HG03565 (cell line): Measurements from ENCODE around the gene KDM2B.
A peak's percentile ranks its signal among the peaks of the same experiment; 100 is the strongest.

Experiments
- ATAC-seq: cut with Tn5 transposase; IDR thresholded peaks from one replicate; pipeline ENCODE4 v1.9.1; 2021; ENCODE audit warnings: mild to moderate bottlenecking, moderate library complexity; ENCODE audit not compliant: unreplicated experiment

KDM2B gene

DNA sequence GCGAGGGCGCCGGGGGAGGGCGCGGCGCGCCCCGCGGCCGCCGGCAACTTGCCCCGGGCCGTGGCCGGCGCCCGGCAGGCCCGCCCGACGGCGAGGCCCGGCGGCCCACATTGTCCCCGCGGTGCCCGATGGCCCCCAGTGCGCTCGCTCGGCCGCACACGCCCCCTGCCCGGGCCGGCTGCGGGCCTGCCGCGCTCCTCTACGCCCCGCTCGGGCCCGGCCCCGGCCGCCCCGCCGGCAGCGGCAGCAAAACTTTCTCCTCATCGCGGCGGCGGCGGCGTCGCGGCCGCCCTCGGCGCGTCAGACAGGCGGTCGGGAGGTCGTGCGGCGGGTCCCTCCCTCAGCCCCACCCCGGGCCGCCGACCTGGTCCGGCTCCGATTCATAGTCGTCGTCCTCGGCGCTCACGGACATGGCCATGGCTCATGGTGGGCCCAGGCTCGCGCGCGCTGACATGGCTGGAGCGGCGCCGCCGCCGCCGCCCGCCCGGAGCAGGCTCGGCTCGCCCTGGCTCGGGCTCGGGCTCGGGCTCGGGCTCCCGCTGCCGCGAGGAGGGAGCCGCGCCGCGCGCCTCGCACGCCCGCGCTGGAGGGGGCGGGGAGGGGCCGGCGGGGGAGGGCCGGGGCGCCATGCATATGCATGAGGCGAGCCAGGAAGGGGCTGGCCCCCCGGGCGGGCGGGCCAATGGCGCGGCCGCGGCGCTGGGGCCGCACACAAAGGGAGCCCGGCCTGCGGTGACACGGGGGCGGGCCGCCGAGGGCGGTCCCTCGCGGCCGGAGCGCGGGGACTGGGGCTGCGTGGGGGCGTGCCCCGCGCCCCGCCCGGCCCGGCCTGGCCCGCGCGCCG is 113.8 kb downstream of the KDM2B start:
- peak; percentile 81 for ATAC-seq

DNA sequence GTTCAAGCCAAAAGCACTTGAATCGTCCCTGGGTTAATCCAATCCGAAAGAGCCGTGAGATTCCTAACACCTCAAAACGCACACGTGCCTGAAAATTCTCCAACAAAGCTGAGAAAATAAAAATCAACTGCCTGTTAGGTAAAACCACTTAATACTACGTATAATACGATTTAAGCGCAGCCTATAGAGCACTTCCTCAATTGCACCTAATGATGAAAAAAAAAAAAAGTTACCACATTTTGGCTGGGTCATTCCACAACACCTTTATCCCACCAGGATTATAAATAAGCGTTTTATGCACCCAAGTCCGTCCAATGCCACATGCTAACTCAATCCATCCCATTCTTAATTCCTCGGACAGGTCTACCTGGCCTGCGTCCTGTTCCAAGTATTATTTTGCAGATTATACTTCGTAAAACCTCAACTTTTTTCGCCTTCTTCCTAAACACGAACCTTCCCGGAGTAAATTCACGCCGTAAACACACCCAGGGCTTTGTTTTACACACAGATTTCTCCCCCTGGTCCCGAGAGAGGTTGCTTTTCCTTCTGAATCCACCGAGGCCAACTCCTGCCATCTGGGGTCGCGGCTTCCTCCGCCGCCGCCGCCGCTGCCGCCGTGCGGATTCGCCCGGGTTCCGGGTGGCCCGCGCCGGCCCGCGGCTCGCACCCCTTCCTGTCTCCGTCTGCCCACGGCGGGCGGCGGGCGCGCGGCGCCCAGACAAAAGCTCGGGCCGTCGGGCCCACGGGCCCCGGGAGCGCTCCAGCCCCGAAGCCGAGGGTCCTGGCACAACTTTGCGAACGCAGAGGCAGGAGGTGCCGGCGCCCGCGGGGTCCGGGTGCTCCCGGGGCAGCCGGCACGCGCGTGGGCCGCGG is 114.7 kb downstream of the KDM2B start:
- ATAC-seq, result peak; percentile 3

DNA sequence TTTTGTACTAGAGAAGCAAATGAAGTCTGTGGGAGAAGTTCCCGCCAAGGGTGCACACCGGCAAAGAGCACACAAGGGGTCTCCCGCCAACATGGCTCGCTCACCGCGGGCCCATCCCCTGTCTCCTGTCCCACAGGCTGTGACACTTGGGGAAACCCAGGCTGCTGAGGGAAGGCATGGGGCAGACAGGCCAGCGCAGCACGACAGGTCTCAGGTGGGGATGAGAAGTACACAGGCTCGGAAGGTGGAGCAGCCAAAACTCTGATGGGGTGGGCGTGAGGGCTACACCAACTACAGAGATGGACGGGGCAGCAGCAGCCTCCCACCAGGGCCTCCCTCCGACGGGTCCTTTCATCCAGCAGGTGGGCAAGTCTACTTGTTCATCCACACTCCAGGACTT is 116.5 kb downstream of the KDM2B start:
- no peak for ATAC-seq

DNA sequence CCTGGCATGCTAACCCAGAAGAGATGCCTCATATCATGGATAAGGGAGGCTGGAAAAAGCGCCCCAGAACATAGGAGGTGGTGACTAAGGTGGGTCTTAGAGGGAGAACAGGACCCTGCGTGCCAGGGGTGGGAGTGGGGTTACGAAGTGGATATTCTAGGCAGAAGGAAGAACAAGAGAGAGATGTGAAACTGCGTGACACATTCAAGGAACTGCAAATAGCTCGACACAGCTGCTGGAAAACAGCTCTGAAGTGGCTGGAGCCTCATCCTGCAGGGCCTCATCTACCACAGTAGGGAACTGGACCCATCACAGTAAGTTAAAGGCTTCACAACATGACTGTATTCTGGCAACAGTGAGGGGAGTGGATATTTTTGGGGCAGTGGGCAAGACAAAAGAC is 119.8 kb downstream of the KDM2B start:
- no peak for ATAC-seq

DNA sequence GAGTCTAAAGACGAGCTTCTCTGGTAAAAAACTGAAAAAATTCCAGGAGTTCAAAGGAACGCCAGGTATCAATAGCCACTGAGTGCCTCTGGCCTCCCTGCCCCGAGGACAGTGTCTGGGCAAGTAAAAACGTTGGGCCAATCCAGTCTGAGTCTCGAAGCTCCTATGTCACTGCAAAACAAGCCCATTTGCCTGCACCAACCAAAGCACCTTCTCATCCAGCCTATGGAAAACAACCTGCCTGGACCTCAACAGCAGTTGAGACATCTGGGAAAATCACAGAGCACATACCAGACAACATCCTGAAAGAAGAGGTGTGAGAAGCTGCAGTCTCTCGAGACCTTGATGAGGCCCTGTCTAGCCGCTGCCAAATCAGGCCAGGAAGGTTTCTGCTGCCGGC is 124.3 kb downstream of the KDM2B start:
- ATAC-seq, result no peak

DNA sequence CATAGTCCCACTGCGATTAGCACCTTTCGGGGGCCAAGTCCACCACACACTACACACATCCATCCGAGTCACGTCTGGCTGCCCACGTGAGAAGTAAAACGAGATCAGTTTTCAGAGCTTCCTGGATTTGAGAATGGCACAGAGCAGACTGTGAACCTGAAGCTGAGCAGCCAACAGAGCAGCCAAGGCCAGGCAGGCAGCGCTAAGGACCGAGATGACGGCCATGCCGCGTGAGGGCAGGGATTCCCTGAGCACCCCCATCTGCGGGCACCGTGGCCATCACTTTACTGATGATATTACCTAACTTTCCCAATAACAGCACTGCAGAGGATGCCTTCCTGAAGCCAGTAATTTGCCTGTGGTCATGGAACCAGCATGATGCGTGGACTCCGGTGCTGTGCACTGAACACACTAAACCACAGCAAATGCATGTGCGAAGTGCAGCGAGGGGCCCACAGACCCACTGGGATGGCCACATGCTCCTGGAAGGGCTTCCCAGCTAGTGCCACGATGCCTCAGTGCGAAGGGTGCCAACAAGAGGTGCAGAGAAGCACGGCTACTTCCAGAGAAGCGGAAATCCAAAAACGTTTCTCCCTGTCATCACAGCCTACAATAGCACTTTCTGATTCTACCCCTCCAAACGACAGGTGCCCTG is 124.9 kb downstream of the KDM2B start:
- no peak for ATAC-seq

DNA sequence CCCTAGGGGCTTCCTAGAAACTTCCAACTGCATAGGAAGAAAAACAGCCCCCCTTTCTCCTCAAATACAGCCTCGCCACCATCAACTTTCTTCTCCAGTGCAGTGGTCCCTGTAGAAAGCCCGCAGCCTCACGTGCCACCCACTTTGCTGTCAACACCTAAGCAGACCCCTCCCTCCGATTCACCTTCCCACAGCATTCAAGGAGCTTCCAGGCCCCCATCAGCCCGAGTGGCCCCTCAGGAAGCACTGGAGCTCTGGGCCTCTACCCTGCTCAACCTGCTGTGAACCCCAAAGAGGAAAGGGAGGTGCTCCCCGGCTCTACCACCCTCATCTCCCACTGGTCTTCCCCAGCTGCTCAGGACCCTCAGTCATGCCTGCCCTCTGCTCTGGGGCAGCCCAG is 125.9 kb downstream of the KDM2B start:
- no peak for ATAC-seq

DNA sequence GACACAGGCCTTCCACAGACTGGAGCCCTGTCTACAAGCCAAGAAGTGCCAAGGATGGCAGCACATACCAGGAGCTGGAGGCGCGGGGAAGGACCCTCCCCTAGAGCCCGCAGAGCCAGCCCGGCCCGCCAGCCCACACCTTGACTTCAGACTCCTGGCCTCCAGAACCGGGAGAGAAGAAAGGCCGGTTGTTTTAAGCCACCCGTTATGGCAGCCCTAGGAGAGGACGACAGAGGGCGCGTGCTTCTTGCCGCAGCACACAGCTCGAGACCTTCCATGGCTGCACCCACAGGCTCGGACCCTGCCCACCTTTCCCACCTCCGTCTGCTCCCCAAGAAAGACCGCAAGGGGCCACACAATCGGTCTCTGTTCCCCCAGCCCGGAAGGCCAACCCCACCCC is 127.2 kb downstream of the KDM2B start:
- no peak for ATAC-seq

DNA sequence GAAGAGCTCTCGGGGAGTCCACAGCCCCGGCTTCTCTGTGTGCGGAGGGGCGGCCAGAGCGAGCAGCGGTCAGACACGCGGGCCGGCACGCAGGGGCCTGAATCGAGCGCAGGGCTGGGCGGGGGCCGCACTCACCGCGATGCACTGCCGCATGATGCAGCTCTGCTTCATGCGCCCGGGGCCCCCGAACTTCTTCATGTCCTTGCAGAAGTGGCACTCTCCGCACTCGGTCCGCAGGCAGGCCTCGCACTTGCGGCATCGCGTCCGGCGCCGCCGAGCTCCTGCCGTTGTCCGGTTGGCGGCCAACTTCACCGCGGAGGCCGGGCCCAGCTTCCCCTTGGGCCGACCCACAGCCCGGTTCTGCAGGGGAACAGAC is 127.8 kb downstream of the KDM2B start:
- ATAC-seq, result no peak

DNA sequence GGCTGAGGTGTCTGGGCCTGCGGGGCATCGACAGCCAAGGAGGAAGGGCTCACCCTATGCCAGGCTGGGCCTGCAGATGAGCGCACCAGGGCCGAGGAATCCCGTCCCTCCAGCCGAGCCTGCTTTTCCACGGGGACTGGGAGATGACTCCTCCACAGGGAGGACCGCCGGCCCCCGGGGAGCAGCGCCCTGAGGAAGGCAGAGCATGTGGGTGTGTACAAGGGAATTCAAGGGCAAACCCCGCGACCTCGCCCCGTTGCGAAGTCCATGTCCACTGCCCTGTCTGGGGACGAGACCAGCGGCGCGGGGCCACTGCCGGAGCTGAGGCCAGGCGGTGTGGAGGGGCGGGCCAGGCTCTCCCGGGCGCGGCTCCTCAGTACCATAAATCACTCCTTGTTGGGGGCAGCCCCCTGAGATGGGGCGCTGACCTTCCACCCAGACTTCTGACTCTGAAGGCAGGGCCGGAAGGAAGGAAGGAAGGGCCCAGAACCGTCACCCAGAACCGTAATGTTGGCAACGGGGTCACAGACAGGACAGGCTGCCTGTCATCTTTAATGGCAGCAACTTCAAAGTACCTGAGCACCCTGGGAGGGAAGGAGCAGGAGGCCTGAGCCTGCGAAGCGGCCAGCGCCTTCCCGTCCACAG is 128.4 kb downstream of the KDM2B start:
- no peak for ATAC-seq

DNA sequence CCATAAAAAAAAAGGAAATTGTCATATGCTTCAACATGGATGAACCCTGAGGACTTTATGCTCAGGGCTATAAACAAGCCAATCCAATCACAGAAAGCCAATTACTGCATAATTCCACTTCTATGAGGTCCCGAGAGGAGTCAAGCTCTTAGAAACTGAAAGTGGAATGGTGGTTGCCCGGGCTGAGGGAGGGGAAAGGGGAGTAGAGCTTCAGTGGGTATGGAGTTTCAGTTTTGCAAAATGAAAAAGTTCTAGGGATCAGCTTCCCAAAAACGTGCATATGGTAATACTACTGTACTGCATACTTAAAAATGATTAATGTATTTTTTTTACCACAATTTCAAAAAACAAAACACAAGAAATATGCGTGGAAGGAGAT is 128.9 kb downstream of the KDM2B start:
- ATAC-seq, result no peak

DNA sequence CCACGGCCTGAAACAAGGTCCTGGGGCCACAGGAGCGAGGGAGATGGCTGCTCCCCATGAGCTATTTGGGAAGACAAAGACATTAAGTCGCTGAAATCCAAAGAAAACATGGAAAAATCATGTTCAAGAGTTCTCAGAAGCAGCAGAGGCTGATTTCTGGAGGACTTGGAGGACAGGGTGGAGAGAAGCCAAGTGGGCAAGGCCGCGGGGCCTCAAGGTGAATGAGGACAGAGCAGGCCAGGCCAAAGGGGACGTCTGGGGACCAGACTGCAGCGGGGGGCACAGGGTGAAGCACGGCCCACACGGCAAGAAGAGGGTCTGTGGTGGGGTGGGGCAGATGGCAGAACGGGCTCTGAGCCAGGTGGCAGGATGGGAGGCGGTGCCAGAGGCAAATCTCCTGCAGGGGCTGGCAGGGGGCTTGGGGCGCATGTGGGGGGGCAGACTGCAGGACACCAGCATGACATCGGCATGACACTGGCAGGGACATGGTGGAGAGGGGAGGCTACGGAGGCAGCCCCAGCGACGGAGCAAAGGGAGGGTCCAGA is 132.0 kb downstream of the KDM2B start:
- ATAC-seq, result no peak

DNA sequence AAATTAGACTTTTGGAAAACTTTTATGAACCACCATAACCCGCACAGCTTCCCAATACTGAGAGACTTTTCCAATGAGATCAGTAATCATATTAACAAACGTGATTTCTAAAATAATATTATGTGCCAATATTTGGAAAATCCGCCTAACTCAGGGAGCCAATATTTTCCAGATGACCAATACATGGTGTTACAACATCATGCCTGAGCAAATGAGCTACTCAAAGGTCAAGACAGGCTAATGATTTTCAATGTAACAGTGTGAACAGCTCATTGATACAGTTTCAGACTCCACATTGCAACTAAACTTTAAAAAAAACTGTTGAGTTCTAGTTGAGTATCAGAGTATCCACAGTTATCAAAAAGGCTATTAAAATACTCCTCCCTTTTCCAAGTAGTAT is 134.1 kb downstream of the KDM2B start:
- no peak for ATAC-seq

DNA sequence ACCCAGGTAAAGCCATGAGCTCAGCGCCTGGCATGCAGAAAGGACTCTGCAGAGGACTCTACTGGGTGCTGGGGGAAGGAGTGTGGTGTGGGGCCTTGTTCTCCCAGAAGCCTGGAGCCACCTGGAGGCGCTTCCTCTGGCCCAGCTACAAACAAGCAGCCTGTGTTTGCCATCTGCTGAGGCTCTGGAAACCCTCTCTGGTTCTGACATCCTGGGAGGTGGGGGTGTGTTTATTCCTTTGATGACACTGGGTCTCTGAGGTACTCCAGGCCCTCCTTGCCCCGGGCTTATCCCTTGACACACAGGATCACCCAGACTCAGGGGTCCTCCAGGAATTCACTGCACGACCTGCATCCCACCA is 136.0 kb downstream of the KDM2B start:
- no peak for ATAC-seq

DNA sequence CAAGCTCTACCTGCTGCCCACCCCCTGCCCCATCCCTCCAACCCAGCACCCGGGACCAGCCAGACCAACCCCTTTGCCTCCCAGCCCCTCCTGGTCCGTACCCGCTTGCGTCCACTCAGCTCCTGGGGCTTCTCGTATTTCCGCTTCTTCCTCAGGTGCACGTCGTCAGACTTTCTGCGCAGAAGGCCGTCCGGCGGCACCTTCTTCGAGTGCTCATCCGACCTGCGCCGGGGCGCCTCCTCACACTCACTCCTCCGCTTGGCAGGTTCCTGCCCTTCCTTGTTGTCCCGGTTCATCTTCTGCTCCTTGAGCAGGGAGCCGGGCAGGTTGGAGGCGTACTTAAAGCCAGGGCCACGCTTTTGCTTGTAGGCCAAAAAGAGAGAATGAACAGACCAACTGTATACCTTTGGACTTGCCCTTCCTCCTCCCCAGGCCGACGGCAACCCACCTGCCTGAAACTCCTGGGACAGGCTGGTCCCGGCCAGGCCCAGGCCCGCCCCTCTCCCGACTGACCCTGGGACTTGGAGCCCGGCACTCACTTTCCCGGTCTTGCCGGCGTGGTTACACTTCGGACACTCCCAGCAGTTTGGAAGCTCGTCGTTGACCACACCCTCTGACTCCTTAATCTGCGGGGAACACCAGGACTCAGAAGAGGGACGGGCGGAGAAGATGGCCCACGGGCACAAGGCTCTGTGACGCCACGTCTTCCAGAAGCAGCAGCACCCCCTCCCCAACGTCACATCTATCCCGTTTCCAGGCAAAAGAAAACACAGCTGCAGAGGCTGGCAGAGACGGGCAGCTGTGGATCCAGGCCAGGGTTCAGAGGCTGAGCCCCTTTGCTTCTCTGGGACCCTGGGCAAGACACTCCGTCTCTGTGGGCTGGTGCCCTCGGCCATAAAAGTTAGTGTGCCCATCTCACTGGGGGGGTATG is 136.6 kb downstream of the KDM2B start:
- no peak for ATAC-seq

DNA sequence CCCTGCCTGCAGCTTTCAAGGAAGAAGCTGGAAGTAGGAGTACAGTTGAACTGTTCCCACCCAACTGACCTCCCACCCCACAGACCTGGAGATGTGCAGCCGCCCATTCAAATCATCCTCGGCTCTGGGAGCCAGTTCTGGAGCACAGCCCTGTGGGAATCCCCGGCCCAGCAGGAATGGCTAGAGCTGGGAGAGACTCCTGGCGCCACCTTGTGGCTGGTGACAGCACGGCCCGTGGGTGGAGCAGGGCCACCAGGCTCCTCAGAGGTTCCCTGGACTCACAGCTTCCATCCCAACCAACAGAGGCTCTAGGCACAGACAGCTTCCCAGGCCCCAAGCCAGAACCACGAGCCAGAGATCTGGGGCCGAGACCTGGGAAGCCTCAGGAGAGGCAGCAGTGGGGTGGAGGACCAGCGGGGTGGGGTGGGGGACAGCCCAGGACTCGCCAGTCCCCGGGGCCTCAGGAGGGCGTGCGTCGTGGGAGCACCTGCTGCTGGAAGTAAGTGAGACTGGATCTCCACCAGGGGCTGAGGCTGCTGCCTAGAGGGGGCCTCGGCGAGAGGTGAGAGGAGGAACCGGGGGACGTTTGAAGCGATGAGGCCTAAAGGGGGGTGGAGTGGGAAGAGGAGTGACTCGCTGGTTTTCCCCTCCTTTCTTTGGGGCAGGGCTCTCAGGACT is 137.5 kb downstream of the KDM2B start:
- ATAC-seq, result no peak

DNA sequence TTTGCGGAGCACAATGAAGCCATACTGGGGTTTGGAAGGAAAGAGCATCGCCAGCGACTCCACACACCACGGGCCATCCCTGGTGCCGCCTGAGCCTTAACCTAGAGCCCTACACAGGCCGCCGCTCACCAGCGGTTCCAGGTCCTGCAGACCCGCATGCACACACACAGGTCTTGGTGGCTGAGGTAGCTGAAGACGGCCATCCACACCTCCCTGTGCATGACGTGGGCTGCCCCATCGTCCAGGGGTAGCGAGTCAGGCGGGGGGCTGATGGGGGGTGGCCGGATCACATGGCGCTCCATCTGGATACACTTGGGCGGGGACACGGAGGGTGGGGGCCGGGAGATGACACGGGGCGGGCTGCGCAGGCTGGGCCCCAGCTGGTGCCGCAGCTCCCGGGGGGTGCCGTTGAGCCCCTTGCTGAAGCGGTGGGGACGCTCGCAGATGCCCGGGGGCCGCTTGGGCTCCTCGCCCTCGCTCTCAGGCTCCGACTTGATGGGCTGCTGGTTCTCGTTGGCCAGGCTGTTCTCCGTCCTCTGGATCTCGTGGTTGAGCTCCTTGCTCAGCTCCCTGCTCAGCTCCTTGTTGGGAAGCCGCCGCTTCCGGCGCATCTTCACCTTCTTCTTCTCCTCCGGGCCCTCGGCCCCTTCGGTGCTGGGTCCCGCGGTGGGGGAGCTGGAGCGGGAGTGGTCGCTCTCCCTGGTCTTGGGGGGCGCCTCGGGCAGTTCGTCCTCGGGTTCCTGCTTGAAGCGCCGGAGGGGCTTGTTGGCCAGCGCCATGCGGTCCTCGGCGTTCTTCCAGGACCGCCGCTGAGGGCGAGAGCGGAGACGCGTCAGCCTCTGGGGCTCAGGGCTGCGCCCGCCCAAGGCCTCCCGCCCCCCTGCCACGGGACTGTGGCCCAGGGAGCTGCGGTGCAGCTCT is 138.5 kb downstream of the KDM2B start:
- no peak for ATAC-seq

DNA sequence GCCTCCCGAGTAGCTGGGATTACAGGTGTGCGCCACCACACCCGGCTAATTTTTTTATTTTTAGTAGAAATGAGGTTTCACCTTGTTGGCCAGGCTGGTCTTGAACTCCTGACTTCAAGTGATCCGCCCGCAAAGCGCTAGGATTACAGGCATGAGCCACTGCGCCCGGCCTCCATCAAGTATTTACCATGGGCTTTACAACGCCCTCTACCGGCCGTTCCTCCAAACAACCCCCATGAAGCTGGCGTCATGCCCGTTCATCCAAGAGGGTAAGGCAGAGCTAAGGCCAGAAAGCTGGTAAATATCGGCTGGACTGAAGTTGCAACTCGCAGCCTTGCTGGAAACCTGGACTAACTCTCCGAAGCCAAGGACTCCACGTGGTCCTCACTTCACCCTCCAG is 139.3 kb downstream of the KDM2B start:
- ATAC-seq, result no peak
